B cell (primary cell): ENCODE results near the gene TSPAN17. TPM values are rescaled to one million over a fixed set of nuclear protein-coding genes. Genes with fewer than 3 reads are reported as not detected.

Experiments used
- ATAC-seq: fragments of 200-7000 bp; cut with Tn5 transposase; one replicate; pipeline ENCODE4 v1.10.0; 2021; ENCODE audit warnings: low read depth, mild to moderate bottlenecking, moderate number of reproducible peaks, moderate library complexity
- CTCF ChIA-PET: fragments of 350-600 bp; sonication (Branson Sonifier 250); formaldehyde crosslinking; loops from one replicate; lab custom pipeline; 2021; ENCODE audit warnings: antibody characterized with exemption, inconsistent platforms; lab: Charles Lee
- POLR2A ChIA-PET: fragments of 350-600 bp; sonication (Branson Sonifier 250); formaldehyde crosslinking; loops from one replicate; lab custom pipeline; 2021; ENCODE audit warnings: antibody characterized with exemption; lab: Charles Lee
- DNase-seq: peaks from one replicate; pipeline ENCODE4 v3.0.0; 2013
- H2AFZ ChIP-seq: 2 replicates; pipeline ENCODE4 v1.6.1; 2012; ENCODE audit warnings: mild to moderate bottlenecking, low read depth, low read length; ENCODE audit not compliant: insufficient read depth, poor library complexity, severe bottlenecking
- H3K27ac ChIP-seq, 2 donors: 1 replicate in 1 of 2; 2 replicates in 1 of 2; pipeline ENCODE4 v1.5.1; 2012 to 2013; ENCODE audit warnings: low read length in 2 of 2, mild to moderate bottlenecking in 2 of 2, moderate library complexity in 1 of 2
- H3K27me3 ChIP-seq, 4 experiments: fragments of 200-600 bp in 1 of 4; sonication (generic) in 1 of 4; replicated peaks in 1 of 4; 1 replicate in 2 of 4; 2 replicates in 2 of 4; pipeline versions ENCODE4 v1.6.1 to v1.7.0; 2013 to 2016; ENCODE audit warnings: low read length in 3 of 4, mild to moderate bottlenecking in 2 of 4, mixed read lengths in 1 of 4, moderate library complexity in 1 of 4; ENCODE audit not compliant: insufficient read depth in 4 of 4, control insufficient read depth in 3 of 4; ENCODE audit errors: control extremely low read depth in 1 of 4
- H3K36me3 ChIP-seq, 2 experiments: replicated peaks in 1 of 2; 1 replicate in 1 of 2; 2 replicates in 1 of 2; pipeline versions ENCODE4 v1.6.1 to v1.7.1; 2013; ENCODE audit warnings: low read length in 1 of 2; ENCODE audit not compliant: insufficient read depth in 2 of 2, control insufficient read depth in 1 of 2; ENCODE audit errors: control extremely low read depth in 1 of 2, extremely low read depth in 1 of 2
- H3K4me1 ChIP-seq, 2 donors: fragments of 200-600 bp in 1 of 2; sonication (generic) in 1 of 2; 1 replicate in 1 of 2; 2 replicates in 1 of 2; pipeline versions ENCODE4 v1.5.1 to v1.6.1; 2013 to 2017; ENCODE audit warnings: low read length in 2 of 2; ENCODE audit not compliant: control insufficient read depth in 2 of 2, insufficient read depth in 2 of 2
- H3K4me2 ChIP-seq: replicated peaks from 2 replicates; pipeline ENCODE3; 2012; ENCODE audit warnings: mild to moderate bottlenecking, low read depth, low read length; ENCODE audit not compliant: poor library complexity, severe bottlenecking
- H3K4me3 ChIP-seq, 5 experiments: fragments of 200-600 bp in 1 of 5; sonication (generic) in 1 of 5; 1 replicate in 3 of 5; 2 replicates in 2 of 5; pipeline versions ENCODE4 v1.5.1 to v1.7.0; 2011 to 2016; ENCODE audit warnings: low read length in 4 of 5, mild to moderate bottlenecking in 4 of 5, low read depth in 2 of 5, control low read depth in 1 of 5, moderate library complexity in 1 of 5; ENCODE audit not compliant: insufficient read depth in 1 of 5; ENCODE audit errors: control extremely low read depth in 1 of 5, extremely low read depth in 1 of 5
- H3K79me2 ChIP-seq: fragments of 200-600 bp; sonication (generic); one replicate; pipeline ENCODE4 v1.6.0; 2016; ENCODE audit warnings: low read length; ENCODE audit not compliant: control insufficient read depth, insufficient read depth
- H3K9ac ChIP-seq: fragments of 200-600 bp; sonication (generic); 2 replicates; pipeline ENCODE4 v1.6.1; 2017; ENCODE audit warnings: mild to moderate bottlenecking, low read length, moderate library complexity
- H3K9me3 ChIP-seq, 3 donors: one replicate each; pipeline versions ENCODE4 v1.6.1 to v1.7.1; 2013; ENCODE audit warnings: low read length in 2 of 3; ENCODE audit not compliant: control insufficient read depth in 2 of 3, insufficient read depth in 1 of 3; ENCODE audit errors: control extremely low read depth in 1 of 3
- H4K20me1 ChIP-seq: 2 replicates; pipeline ENCODE4 v1.6.0; 2012; ENCODE audit warnings: mild to moderate bottlenecking, low read length; ENCODE audit not compliant: insufficient read depth, control insufficient read depth, poor library complexity, severe bottlenecking
- H3K27ac Mint-ChIP-seq: one replicate; pipeline ENCODE4 v1.8.0; 2021; ENCODE audit warnings: mixed read lengths
- H3K27me3 Mint-ChIP-seq: one replicate; pipeline ENCODE4 v1.8.0; 2021; ENCODE audit warnings: mixed read lengths
- H3K4me1 Mint-ChIP-seq: one replicate; pipeline ENCODE4 v1.8.0; 2021; ENCODE audit warnings: mixed read lengths
- H3K4me3 Mint-ChIP-seq: one replicate; pipeline ENCODE4 v1.8.0; 2021; ENCODE audit warnings: mixed read lengths
- H3K9me3 Mint-ChIP-seq: one replicate; pipeline ENCODE4 v1.8.0; 2022; ENCODE audit warnings: mixed read lengths; ENCODE audit not compliant: insufficient read depth
- EZH2 ChIP-seq: IDR thresholded peaks from 2 replicates; pipeline ENCODE4 v1.6.1; 2012; ENCODE audit warnings: borderline replicate concordance, low read depth, mild to moderate bottlenecking, moderate library complexity, low read length; ENCODE audit not compliant: insufficient read depth, poor library complexity, severe bottlenecking
- WGBS: methylation state at CpG from one replicate; pipeline ENCODE4 v1.1.5; 2013; ENCODE audit warnings: missing lambda C conversion rate; ENCODE audit not compliant: insufficient coverage; 5-methylcytosine and 5-hydroxymethylcytosine counted together
- intact Hi-C: fragments of 100-400 bp; cut with micrococcal nuclease; formaldehyde crosslinking; loops from one replicate; pipeline ENCODE4 v1.10.0; 2022
- polyA plus RNA-seq: library from polyadenylated mRNA; depleted of rRNA; stranded (reverse); fragments of >200 nt; gene quantifications from 2 replicates; pipeline ENCODE4 v1.2.3, GENCODE V29; 2012
- total RNA-seq, 2 donors: library from RNA; stranded (reverse); fragments of 120-200 nt in 1 of 2; gene quantifications; 1 replicate in 1 of 2; 2 replicates in 1 of 2; pipeline versions ENCODE4 v1.2.3 to v1.2.4, GENCODE V29; 2013 to 2022
- TF ChIP-seq, protein P1 (sequence below): fragments of 200-600 bp; IDR thresholded peaks from one replicate; pipeline ENCODE4 v1.8.0; 2022; ENCODE audit warnings: antibody characterized with exemption, mild to moderate bottlenecking

Gene TSPAN17
- total and polyA plus RNA-seq, 2 donors (not counting 1 experiment from before 2014, with no cell fraction given), result 20.5 to 21.0 TPM

GRCh38 chr5:176675676-176676360 is 28.5 kb downstream of the TSPAN17 start:
- no peaks in the 10 kb centered on the region for H3K9me3 Mint-ChIP-seq
- no peaks in the 10 kb centered on the region for H4K20me1 ChIP-seq
- TF ChIP-seq EZH2, result no peak
- TF ChIP-seq, protein P1, sequence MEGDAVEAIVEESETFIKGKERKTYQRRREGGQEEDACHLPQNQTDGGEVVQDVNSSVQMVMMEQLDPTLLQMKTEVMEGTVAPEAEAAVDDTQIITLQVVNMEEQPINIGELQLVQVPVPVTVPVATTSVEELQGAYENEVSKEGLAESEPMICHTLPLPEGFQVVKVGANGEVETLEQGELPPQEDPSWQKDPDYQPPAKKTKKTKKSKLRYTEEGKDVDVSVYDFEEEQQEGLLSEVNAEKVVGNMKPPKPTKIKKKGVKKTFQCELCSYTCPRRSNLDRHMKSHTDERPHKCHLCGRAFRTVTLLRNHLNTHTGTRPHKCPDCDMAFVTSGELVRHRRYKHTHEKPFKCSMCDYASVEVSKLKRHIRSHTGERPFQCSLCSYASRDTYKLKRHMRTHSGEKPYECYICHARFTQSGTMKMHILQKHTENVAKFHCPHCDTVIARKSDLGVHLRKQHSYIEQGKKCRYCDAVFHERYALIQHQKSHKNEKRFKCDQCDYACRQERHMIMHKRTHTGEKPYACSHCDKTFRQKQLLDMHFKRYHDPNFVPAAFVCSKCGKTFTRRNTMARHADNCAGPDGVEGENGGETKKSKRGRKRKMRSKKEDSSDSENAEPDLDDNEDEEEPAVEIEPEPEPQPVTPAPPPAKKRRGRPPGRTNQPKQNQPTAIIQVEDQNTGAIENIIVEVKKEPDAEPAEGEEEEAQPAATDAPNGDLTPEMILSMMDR, result no peak
- no peak overlapping the region for H3K4me2 ChIP-seq
- no peak overlapping the region for H3K27ac Mint-ChIP-seq
- H3K4me3 ChIP-seq, result no peak overlapping the region
- no peak for ATAC-seq
- no peaks in the 10 kb centered on the region for H3K4me1 ChIP-seq
- no peak overlapping the region for H3K9ac ChIP-seq
- no peaks in the 10 kb centered on the region for H3K36me3 ChIP-seq
- H2AFZ ChIP-seq, result no peak overlapping the region
- H3K9me3 ChIP-seq, result no peaks in the 10 kb centered on the region
- no peak overlapping the region for H3K27ac ChIP-seq
- no peaks in the 10 kb centered on the region for H3K79me2 ChIP-seq
- POLR2A ChIA-PET, result no interaction called here
- peaks cover 3% of the 10 kb centered on the region for H3K4me1 Mint-ChIP-seq
- 75% methylated on average over 15 of the region's 19 CpGs for WGBS
- peaks cover 0 to 32% (median 7%) of the 10 kb centered on the region in 4 experiments for H3K27me3 ChIP-seq
- peaks cover 62% of the 10 kb centered on the region for H3K27me3 Mint-ChIP-seq
- CTCF ChIA-PET, result interaction anchor here (0.6 kb wide), 2 partner anchors 10 to 15 kb away, joined by 3 to 4 read pairs; no protein-coding TSS in a partner anchor
- DNase-seq, result no peak
- intact Hi-C loops, result no loop called here
- no peak overlapping the region for H3K4me3 Mint-ChIP-seq

DNA sequence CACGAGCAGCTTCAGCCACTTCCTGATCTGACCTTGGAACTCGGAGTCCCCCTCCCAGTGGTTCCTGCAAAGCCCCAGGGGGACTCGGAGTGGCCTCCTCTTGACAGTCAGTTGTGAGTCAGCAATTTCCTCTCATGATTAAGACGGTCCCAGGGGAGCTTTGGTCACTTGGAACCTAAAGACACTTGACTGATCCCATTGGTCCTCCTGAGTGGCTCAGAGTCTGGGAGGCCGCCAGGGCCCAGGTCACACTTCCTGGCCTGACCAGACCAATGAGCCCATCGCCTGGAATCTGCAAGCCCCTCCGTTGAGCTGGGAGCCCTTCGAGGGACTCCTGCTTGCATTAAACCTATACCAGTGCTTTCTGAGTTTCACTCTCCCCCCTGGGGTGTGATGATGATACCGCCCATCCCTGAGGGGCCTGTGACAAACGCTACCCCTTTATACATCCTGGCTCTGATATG is 29.1 kb downstream of the TSPAN17 start:
- Mint-ChIP-seq H3K27me3 (peaks cover 59% of the 10 kb centered on the region), H3K27ac (no peak overlapping the region), H3K9me3 (no peaks in the 10 kb centered on the region), H3K4me3 (no peak overlapping the region), H3K4me1 (peaks cover 3% of the 10 kb centered on the region)
- no peaks in the 10 kb centered on the region for H3K9me3 ChIP-seq
- ChIA-PET CTCF (no interaction called here), POLR2A (no interaction called here)
- H3K27ac ChIP-seq, result no peak overlapping the region
- TF ChIP-seq EZH2, result no peak
- TF ChIP-seq, protein P1, result no peak
- H3K27me3 ChIP-seq, result peaks cover 0 to 33% (median 7%) of the 10 kb centered on the region in 4 experiments
- no peak overlapping the region for H3K4me2 ChIP-seq
- H3K4me1 ChIP-seq, result no peaks in the 10 kb centered on the region
- H4K20me1 ChIP-seq, result no peaks in the 10 kb centered on the region
- H3K36me3 ChIP-seq, result no peaks in the 10 kb centered on the region
- DNase-seq (no peak), ATAC-seq (peak; percentile 36)
- no peak overlapping the region for H3K4me3 ChIP-seq
- WGBS, result 42% methylated on average over 9 of the region's 10 CpGs
- intact Hi-C loops, result no loop called here
- no peak overlapping the region for H3K9ac ChIP-seq
- no peaks in the 10 kb centered on the region for H3K79me2 ChIP-seq
- H2AFZ ChIP-seq, result no peak overlapping the region
